Activated naive CD4-positive, alpha-beta T cell treated with anti-CD3 and anti-CD28 coated beads for 36 hours (primary cell): ENCODE data around the gene RECK. TPM values are rescaled to one million over a fixed set of nuclear protein-coding genes. Genes with fewer than 3 reads are reported as not detected.

Experiments
- CTCF ChIA-PET: fragments of 350-600 bp; sonication (Branson Sonifier 250); formaldehyde crosslinking; loops from one replicate; lab custom pipeline; 2021; ENCODE audit warnings: antibody characterized with exemption; lab: Charles Lee
- DNase-seq: peaks from one replicate; pipeline ENCODE4 v3.0.0-alpha.2; 2020
- H3K27ac Mint-ChIP-seq: one replicate; pipeline ENCODE4 v1.8.0; 2021; ENCODE audit warnings: mild to moderate bottlenecking, mixed read lengths
- H3K27me3 Mint-ChIP-seq: one replicate; pipeline ENCODE4 v1.8.0; 2021; ENCODE audit warnings: low read depth, mixed read lengths
- H3K36me3 Mint-ChIP-seq: one replicate; pipeline ENCODE4 v1.8.0; 2021; ENCODE audit warnings: low read depth, mixed read lengths
- H3K4me1 Mint-ChIP-seq: one replicate; pipeline ENCODE4 v1.8.0; 2021; ENCODE audit warnings: low read depth, mixed read lengths
- H3K4me3 Mint-ChIP-seq: one replicate; pipeline ENCODE4 v1.8.0; 2021; ENCODE audit warnings: mild to moderate bottlenecking, moderate library complexity, mixed read lengths
- H3K9me3 Mint-ChIP-seq: one replicate; pipeline ENCODE4 v1.8.0; 2021; ENCODE audit warnings: mixed read lengths
- intact Hi-C: fragments of 100-400 bp; cut with micrococcal nuclease; formaldehyde crosslinking; loops from one replicate; pipeline ENCODE4 v1.15.1; 2023
- total RNA-seq, 2 experiments: library from RNA; stranded (reverse); gene quantifications; one replicate each; pipeline ENCODE4 v1.2.3, GENCODE V29; 2021

Gene RECK
- total RNA-seq, 2 experiments from 2014 or later = 7.8 to 8.5 TPM

DNA sequence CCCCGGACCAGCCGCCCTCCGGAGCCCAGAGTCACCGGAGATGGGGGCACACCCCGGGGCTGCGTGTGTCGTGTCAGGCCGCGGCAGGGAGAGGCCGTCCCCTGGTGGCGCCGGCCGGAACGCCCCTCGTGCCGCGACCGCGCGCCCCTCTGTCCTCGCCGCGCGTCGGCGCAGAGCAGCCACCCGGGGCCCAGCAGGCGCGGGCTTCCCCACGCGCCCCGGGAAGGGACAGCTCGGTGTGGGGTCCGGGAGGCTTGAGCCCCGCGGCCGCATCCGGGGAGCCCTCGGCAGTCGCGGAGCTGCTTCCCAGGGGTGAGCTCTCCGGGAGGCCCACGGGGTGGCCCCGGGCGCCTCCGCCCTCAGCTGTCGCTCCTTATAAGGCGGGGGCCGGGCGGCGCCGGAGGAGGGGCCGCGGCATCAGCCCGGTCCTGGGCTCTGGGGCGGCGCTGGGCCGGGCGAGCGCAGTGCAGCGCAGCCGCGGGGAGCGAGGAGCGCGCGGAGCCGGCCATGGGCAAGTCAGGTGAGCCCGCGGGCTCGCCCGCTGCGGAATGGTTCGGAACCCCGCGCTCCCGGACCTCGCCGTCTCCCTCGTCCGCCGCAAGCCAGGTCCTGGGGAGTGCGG lies 99.7 kb downstream of the RECK start, which contains the start of gene GLIPR2:
Gene GLIPR2, plus strand, starts transcription at position 462 of the 622 bp plus-strand sequence. Its CDS starts 46 bp downstream, at position 508.
- intact Hi-C loops = loop anchor here (1.0 to 10.0 kb wide), 7 partner anchors 8 to 1472 kb away; partner anchors contain the start of genes CCL27, CLTA and GNE
- H3K9me3 Mint-ChIP-seq = no peaks in the 10 kb centered on the region
- CTCF ChIA-PET = interaction anchor here (0.7 to 1.9 kb wide), 4 partner anchors 12 to 149 kb away, joined by 3 to 9 read pairs (median 4); partner anchors contain the start of gene CLTA
- H3K27ac Mint-ChIP-seq = no peak within 1 kb of the TSS
- no peaks in the 10 kb centered on the region for H3K27me3 Mint-ChIP-seq
- peak within 1 kb of the TSS; percentile 86 for H3K4me3 Mint-ChIP-seq
- H3K4me1 Mint-ChIP-seq = peaks cover 44% of the 10 kb centered on the region
- H3K36me3 Mint-ChIP-seq = no peaks in the 10 kb centered on the region
- DNase-seq = peak; percentile 80

DNA sequence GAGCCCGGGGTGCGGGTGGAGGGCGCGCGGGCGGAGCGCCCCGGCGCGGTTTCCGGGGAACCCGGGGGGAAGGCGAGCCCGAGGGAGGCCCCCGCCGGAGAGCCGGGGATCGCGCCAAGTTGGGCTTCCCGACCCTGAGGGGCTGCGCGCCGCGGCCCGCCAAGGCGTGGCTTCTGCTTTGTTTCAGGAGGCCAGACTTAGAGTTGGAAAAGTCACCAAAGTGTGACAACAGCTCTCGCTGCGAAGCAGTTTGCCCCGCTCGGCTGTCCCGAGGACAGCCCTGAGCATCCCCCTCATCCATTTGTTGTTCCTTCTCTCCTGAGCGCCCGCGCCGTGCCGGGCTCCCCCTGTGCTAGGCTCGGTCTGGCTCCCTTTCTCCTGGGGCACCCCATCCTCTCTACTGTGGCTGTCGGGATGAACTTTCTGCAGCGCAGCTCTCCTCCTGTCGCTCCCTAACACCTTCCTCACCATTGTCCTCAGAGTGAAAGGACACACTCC lies 100.2 kb downstream of the RECK start:
- Mint-ChIP-seq H3K9me3 (no peaks in the 10 kb centered on the region), H3K4me1 (peaks cover 49% of the 10 kb centered on the region), H3K27ac (no peak overlapping the region), H3K27me3 (no peaks in the 10 kb centered on the region), H3K4me3 (peak overlapping the region; percentile 86), H3K36me3 (no peaks in the 10 kb centered on the region)
- CTCF ChIA-PET = interaction anchor here (0.6 to 1.9 kb wide), 5 partner anchors 13 to 346 kb away, joined by 3 to 9 read pairs (median 3); partner anchors contain the start of gene CLTA
- intact Hi-C loops = loop anchor here (1.0 to 10.0 kb wide), 7 partner anchors 7 to 1472 kb away; partner anchors contain the start of genes CCL27, CLTA and GNE
- DNase-seq = no peak

DNA sequence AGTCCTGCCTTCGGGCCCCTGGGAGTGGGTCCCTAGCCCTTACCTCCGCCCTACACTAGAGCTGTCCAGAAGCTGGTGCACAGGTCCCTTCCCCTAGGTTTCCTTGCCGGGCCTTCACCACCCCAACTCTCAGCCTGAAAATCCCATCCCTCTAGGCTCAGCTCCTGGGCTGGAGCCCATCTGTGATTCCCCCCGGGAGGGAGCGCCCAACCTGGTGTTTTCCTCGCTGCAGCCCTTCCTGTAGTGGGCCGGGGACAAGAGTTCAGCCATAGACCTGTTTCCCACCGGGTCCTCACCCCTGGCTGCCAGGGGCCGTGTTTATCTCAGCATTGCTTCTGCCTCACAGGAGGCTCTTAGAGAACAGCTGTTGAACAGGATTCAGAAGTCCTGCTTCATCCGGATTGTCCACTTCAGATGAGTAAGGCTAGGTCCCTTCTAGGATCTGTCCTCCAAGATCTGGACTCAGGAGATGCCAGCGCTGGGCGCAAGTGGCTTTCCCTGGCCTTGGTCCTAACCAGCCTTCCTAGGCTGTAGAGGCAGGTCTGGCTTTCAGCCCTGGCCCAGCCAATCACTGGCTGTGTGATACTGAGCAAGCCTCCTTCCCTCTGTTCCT lies 100.8 kb downstream of the RECK start:
- Mint-ChIP-seq H3K27me3 (no peaks in the 10 kb centered on the region), H3K4me3 (peak overlapping the region; percentile 86), H3K27ac (no peak overlapping the region), H3K4me1 (peaks cover 52% of the 10 kb centered on the region), H3K9me3 (no peaks in the 10 kb centered on the region), H3K36me3 (no peaks in the 10 kb centered on the region)
- DNase-seq = no peak
- CTCF ChIA-PET = interaction anchor here (0.5 to 1.9 kb wide), 5 partner anchors 27 to 347 kb away, joined by 3 to 9 read pairs (median 3); partner anchors contain the start of gene CLTA
- intact Hi-C loops = loop anchor here (2.0 to 10.0 kb wide), 4 partner anchors 35 to 1473 kb away; partner anchors contain the start of genes CCL27, CLTA and GNE

DNA sequence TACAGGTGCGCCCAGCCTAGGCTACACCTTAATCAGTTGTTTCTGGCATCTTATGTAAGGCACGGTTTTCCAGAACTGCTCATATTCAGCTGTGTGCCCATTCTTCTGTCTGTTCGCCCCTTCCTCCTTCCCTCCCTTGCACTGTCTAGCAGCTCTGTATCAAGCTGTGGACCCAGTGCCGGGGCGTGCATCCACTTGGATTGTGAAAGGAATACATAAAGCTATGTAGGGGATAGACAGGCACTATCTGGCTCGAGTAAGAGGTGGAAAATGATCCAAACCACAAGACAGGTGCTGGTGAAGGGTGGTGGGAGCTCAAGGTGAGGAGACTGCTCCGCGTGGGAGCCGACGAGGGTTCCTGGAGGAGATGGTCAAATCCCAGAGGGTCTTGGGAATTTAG lies 101.8 kb downstream of the RECK start:
- CTCF ChIA-PET = interaction anchor here (3.1 to 3.4 kb wide), 2 partner anchors 12 to 28 kb away, joined by 19 to 20 read pairs; no protein-coding TSS in a partner anchor
- H3K4me3 Mint-ChIP-seq = no peak overlapping the region
- no peaks in the 10 kb centered on the region for H3K27me3 Mint-ChIP-seq
- no peaks in the 10 kb centered on the region for H3K9me3 Mint-ChIP-seq
- intact Hi-C loops = loop anchor here (5.0 to 10.0 kb wide), 2 partner anchors 119 to 1474 kb away; partner anchors contain the start of genes CCL27 and GNE
- no peaks in the 10 kb centered on the region for H3K36me3 Mint-ChIP-seq
- DNase-seq = no peak
- no peak overlapping the region for H3K27ac Mint-ChIP-seq
- H3K4me1 Mint-ChIP-seq = peaks cover 62% of the 10 kb centered on the region

DNA sequence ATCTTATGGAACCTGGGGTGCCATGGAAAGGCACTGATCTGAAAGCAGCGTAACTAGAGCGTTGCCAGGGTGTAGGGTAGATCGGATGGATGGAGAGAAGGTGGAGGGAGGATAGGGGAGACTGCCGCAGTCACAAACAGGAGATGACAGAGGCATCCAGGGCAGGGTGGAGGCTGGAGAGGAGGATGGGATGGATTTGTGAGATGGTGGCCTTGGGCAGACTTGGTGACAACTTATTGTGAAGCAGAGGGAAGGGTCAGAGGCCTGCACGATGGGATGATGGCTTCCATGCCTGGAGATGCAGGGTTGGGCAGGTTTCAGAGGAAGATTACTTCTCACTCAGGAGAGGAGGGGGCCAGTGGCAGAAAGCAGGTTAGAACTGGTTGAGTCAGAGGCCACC lies 102.2 kb downstream of the RECK start:
- Mint-ChIP-seq H3K4me3 (no peak overlapping the region), H3K27ac (no peak overlapping the region), H3K36me3 (no peaks in the 10 kb centered on the region), H3K4me1 (peaks cover 66% of the 10 kb centered on the region), H3K27me3 (no peaks in the 10 kb centered on the region), H3K9me3 (no peaks in the 10 kb centered on the region)
- CTCF ChIA-PET = interaction anchor here (1.6 to 3.4 kb wide), 3 partner anchors 11 to 36 kb away, joined by 7 to 20 read pairs (median 19); no protein-coding TSS in a partner anchor
- intact Hi-C loops = loop anchor here (5.0 to 10.0 kb wide), 2 partner anchors 118 to 1474 kb away; partner anchors contain the start of genes CCL27 and GNE
- DNase-seq = no peak

DNA sequence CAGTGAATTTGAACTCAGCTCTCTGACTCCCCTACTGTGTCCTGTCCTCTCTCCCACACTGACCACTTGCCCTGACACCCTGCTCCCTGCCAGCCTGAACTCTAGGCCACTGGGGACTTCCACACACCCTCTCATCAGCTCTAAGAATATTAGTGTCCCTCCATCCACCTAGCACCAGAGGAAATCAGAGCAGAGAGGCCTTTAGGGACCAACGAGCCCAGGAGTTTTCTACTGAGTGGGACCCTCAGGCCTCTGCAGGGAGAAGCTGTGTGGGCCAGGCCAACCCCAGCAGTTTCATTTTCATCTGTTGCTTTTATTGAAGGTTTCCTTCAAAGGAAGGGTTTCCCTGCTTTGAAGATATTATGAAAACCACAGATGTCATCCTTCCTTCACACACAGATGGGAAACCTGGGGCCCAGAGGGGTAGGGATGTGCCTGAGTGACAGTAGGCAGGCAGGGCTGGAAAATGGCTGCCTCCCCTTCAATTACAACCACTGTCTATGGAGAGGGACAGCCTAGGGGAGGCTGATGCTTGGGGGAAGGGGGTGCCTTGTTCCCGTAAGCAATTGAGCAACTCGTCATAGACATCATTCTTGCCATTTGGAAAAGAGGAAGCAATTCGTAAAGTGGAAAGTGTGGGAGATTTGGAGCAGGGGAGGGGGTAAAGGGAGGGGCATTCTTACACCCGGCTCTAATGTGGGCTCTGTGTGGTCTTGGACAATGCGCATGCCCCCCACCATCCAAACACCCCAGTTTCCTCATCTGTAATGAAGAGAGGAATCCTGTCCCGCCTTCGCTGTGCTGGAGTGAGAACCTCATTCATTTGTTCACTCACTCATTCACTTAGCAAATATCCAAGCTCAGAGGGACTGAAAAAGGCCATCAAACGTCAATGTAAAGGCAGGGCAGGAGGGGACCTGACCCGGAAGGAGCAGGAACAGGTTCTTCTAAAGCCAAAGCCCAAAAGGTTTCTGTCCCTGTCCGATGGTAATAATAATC lies 103.7 kb downstream of the RECK start:
- CTCF ChIA-PET = interaction anchor here (0.7 to 3.4 kb wide), 5 partner anchors 10 to 37 kb away, joined by 3 to 20 read pairs (median 9); no protein-coding TSS in a partner anchor
- Mint-ChIP-seq H3K36me3 (peaks cover 2% of the 10 kb centered on the region), H3K9me3 (peaks cover 2% of the 10 kb centered on the region), H3K27me3 (no peaks in the 10 kb centered on the region), H3K4me1 (peaks cover 81% of the 10 kb centered on the region), H3K27ac (peak overlapping the region; percentile 79), H3K4me3 (peak overlapping the region; percentile 23)
- intact Hi-C loops = loop anchor here (1.0 to 5.0 kb wide), 3 partner anchors 26 to 892 kb away; partner anchors contain the start of gene PAX5
- DNase-seq = peak; percentile 83

DNA sequence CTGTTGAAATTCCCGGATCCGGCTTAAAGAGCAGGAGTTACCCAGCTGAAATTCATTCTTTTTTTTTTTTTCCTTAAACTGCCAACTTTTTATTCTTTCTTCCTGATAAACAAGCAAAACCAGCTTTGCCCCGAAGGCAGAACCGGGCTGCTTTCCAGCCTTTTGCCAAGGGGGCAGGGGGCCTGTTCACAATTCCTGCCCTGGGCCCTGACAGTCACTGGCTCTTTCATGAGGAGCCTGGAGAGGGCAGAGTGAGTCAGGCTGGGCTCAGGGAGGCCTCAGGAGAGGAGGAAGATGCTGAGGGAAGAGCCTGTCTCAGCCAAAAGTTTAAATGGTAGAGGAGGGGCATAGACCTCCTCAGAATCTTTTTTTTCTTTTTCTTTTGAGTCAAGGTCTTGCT lies 104.6 kb downstream of the RECK start:
- H3K27me3 Mint-ChIP-seq = no peaks in the 10 kb centered on the region
- H3K4me1 Mint-ChIP-seq = peaks cover 85% of the 10 kb centered on the region
- peaks cover 11% of the 10 kb centered on the region for H3K9me3 Mint-ChIP-seq
- CTCF ChIA-PET = interaction anchor here (0.6 to 3.4 kb wide), 4 partner anchors 9 to 50 kb away, joined by 3 to 20 read pairs (median 14); partner anchors contain the start of gene CLTA
- peaks cover 8% of the 10 kb centered on the region for H3K36me3 Mint-ChIP-seq
- H3K27ac Mint-ChIP-seq = no peak overlapping the region
- DNase-seq = no peak
- intact Hi-C loops = loop anchor here (5.0 kb wide), 2 partner anchors 346 to 891 kb away; partner anchors contain the start of gene PAX5
- no peak overlapping the region for H3K4me3 Mint-ChIP-seq

DNA sequence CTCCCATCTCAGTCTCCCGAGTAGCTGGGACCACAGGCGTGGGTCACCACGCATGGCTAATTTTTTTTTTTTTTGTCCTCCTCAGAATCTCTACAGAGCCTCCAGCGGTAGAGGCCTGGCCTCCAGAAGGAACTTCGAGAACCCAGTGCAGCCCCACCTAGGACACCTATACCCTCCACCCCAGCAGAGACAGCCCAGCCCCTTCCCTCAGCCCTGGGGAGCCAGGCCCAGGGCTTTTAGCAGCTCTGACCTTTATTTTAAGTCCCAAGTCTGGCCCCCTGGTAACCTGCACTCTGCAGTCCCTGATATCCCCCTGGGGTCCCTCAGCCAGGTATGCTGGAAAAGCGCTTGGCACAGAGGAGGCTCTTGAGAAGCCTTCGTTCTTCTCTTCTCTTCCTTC lies 105.0 kb downstream of the RECK start:
- Mint-ChIP-seq H3K36me3 (peaks cover 9% of the 10 kb centered on the region), H3K27ac (peak overlapping the region; percentile 4), H3K4me1 (peaks cover 86% of the 10 kb centered on the region), H3K27me3 (no peaks in the 10 kb centered on the region), H3K9me3 (peaks cover 13% of the 10 kb centered on the region), H3K4me3 (no peak overlapping the region)
- no peak for DNase-seq
- CTCF ChIA-PET = interaction anchor here (0.6 kb wide), 2 partner anchors 49 to 512 kb away, joined by 3 read pairs; partner anchors contain the start of gene CLTA
- intact Hi-C loops = loop anchor here (5.0 kb wide), 2 partner anchors 346 to 891 kb away; partner anchors contain the start of gene PAX5

DNA sequence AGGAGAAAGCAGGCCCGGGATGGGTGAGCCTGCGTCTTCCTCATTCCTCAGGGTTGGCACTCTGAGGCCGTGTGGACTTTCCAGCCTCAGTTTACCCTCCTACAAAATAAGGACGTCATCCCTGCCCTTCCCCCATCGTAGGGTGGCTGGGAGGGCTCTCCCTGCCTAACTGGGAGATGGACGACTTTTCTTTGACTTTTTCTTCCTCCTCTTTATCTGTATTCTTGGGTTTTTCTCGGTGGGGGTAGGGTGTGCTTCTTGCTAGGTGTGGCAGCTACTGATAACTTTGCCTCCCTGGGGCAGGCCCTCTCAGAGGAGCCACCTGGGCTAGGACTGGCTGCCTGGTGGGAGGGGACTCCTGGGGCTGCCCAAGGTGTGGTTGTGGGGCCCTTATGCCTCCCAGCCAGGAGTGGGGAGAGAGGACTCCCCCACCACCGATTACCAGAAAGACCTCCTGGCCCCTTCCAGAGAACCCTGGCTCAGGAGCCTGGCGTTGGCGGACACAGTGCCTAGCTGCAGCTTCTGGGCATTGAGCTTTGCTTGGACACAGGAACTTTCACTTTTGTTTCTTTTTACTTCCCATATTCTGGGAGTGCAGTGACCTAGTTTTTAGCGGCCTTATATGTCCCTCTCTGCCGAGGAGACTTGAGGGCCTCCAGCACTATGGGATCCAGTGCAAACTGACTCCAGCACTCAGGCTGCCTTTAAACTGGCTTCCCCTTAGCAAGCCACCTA lies 106.0 kb downstream of the RECK start:
- Mint-ChIP-seq H3K4me3 (peak overlapping the region; percentile 79), H3K4me1 (peaks cover 86% of the 10 kb centered on the region), H3K27me3 (no peaks in the 10 kb centered on the region), H3K36me3 (peaks cover 15% of the 10 kb centered on the region), H3K27ac (peak overlapping the region; percentile 93), H3K9me3 (peaks cover 13% of the 10 kb centered on the region)
- DNase-seq = peak; percentile 36
- CTCF ChIA-PET = interaction anchor here (1.5 to 2.3 kb wide), 4 partner anchors 9 to 40 kb away, joined by 4 to 10 read pairs (median 8); no protein-coding TSS in a partner anchor
- intact Hi-C loops = loop anchor here (1.0 to 5.0 kb wide), 3 partner anchors 9 to 890 kb away; partner anchors contain the start of gene PAX5

DNA sequence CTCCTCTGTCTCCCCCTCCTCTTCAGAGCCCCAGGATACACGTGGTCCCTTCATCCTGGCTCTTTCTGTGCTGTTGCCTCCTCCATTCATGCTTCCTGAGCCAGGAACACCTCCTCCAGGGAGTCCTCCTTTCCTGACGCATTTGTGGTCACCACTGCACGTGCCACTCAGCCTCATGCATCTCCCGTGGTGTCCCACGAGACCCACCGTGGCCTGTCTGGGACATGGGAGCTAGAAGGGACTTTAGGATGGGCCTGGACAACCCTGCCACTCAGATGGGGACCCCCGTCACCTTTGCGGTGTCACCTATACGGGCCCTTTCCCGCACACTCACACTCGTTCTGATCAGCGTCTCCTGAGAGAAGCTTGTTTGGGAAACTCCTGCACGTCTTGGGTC lies 106.5 kb downstream of the RECK start:
- CTCF ChIA-PET = interaction anchor here (1.3 to 2.3 kb wide), 5 partner anchors 8 to 40 kb away, joined by 3 to 10 read pairs (median 5); no protein-coding TSS in a partner anchor
- peaks cover 89% of the 10 kb centered on the region for H3K4me1 Mint-ChIP-seq
- intact Hi-C loops = loop anchor here (1.0 to 5.0 kb wide), 3 partner anchors 8 to 889 kb away; partner anchors contain the start of gene PAX5
- peak overlapping the region; percentile 93 for H3K27ac Mint-ChIP-seq
- H3K4me3 Mint-ChIP-seq = peak overlapping the region; percentile 79
- no peaks in the 10 kb centered on the region for H3K27me3 Mint-ChIP-seq
- peaks cover 15% of the 10 kb centered on the region for H3K36me3 Mint-ChIP-seq
- no peak for DNase-seq
- H3K9me3 Mint-ChIP-seq = peaks cover 13% of the 10 kb centered on the region
